ENCODE measurements around the gene TAC4. TPM values are rescaled to one million over a fixed set of nuclear protein-coding genes. Genes with fewer than 3 reads are reported as not detected.

TAC4 gene
- total RNA-seq, 3 donors from 2014 or later (not counting 1 experiment from before 2014, with no cell fraction given), result not detected

GRCh38 chr17:49845321-49845720 lies 2.5 kb downstream of the TAC4 start:
- Mint-ChIP-seq H3K4me1 (peaks cover 12 to 13% of the 10 kb centered on the region in 2 donors), H3K27me3 (ENCODE audit: low read depth in 2 of 2) (no peaks in the 10 kb centered on the region), H3K9me3 (no peaks in the 10 kb centered on the region), H3K36me3 (no peaks in the 10 kb centered on the region), H3K27ac (peak overlapping the region in 1 of 2 donors; percentile 45), H3K4me3 (no peak overlapping the region)
- intact Hi-C loops (cut with micrococcal nuclease), result no loop called here
- no peak for DNase-seq
- Histone ChIP-seq H3K27me3 (ENCODE audit: control insufficient read depth, insufficient read depth, low read length) (no peaks in the 10 kb centered on the region), H3K27ac (ENCODE audit: low read length) (no peak overlapping the region), H3K4me1 (ENCODE audit: control insufficient read depth, insufficient read depth, low read length) (peaks cover 13% of the 10 kb centered on the region), H3K4me3 (ENCODE audit: low read length) (no peak overlapping the region), H3K9me3 (ENCODE audit: control insufficient read depth, insufficient read depth, low read length) (no peaks in the 10 kb centered on the region), H3K36me3 (ENCODE audit: control insufficient read depth, insufficient read depth, low read length) (peaks cover 4% of the 10 kb centered on the region)
- WGBS (ENCODE audit: insufficient coverage), result 97% methylated on average over 3 of the region's 3 CpGs
- no peak for ATAC-seq
- no peak for TF ChIP-seq CTCF (IDR thresholded peaks at IDR 0.05)

- H3K4me1 Mint-ChIP-seq, result peaks cover 12 to 19% of the 10 kb centered on the region in 2 donors
- H3K27ac ChIP-seq (ENCODE audit: low read length), result no peak overlapping the region
- H3K4me1 ChIP-seq (ENCODE audit: control insufficient read depth, insufficient read depth, low read length), result peaks cover 10% of the 10 kb centered on the region
- no peak overlapping the region for H3K4me3 ChIP-seq (ENCODE audit: low read length)
- H3K27ac Mint-ChIP-seq, result no peak overlapping the region
- H3K27me3 Mint-ChIP-seq (ENCODE audit: low read depth in 2 of 2), result no peaks in the 10 kb centered on the region
- no peak overlapping the region for H3K4me3 Mint-ChIP-seq
- ATAC-seq (peak in 1 of 3 donors; percentile 47), DNase-seq (peak in 1 of 2 donors; percentile 50)
- no peaks in the 10 kb centered on the region for H3K27me3 ChIP-seq (ENCODE audit: control insufficient read depth, insufficient read depth, low read length)
- no peaks in the 10 kb centered on the region for H3K9me3 ChIP-seq (ENCODE audit: control insufficient read depth, insufficient read depth, low read length)
- no peaks in the 10 kb centered on the region for H3K9me3 Mint-ChIP-seq
- H3K36me3 Mint-ChIP-seq, result no peaks in the 10 kb centered on the region
- intact Hi-C loops (cut with micrococcal nuclease), result no loop called here
- TF ChIP-seq CTCF (IDR thresholded peaks at IDR 0.05), result no peak
- WGBS (ENCODE audit: insufficient coverage), result 92% methylated on average over 6 of the region's 6 CpGs
- H3K36me3 ChIP-seq (ENCODE audit: control insufficient read depth, insufficient read depth, low read length), result peaks cover 4% of the 10 kb centered on the region
Observed at GRCh38 chr17:49843774-49844350, 4.0 kb downstream of the TAC4 start.

GRCh38 chr17:49842846-49843245 lies 5.0 kb downstream of the TAC4 start:
- intact Hi-C loops (cut with micrococcal nuclease), result no loop called here
- no peak overlapping the region for H3K4me3 Mint-ChIP-seq

More at GRCh38 chr17:49842846-49843245, 5.0 kb downstream of the TAC4 start:
- no peak for TF ChIP-seq CTCF (IDR thresholded peaks at IDR 0.05)
- no peak for ATAC-seq
- Histone ChIP-seq H3K27me3 (ENCODE audit: control insufficient read depth, insufficient read depth, low read length) (no peaks in the 10 kb centered on the region), H3K4me3 (ENCODE audit: low read length) (no peak overlapping the region), H3K4me1 (ENCODE audit: control insufficient read depth, insufficient read depth, low read length) (peaks cover 10% of the 10 kb centered on the region), H3K36me3 (ENCODE audit: control insufficient read depth, insufficient read depth, low read length) (peaks cover 7% of the 10 kb centered on the region), H3K27ac (ENCODE audit: low read length) (no peak overlapping the region), H3K9me3 (ENCODE audit: control insufficient read depth, insufficient read depth, low read length) (no peaks in the 10 kb centered on the region)
- DNase-seq, result no peak
- Mint-ChIP-seq H3K4me1 (peaks cover 8 to 24% of the 10 kb centered on the region in 2 donors), H3K36me3 (no peaks in the 10 kb centered on the region), H3K27me3 (ENCODE audit: low read depth in 2 of 2) (no peaks in the 10 kb centered on the region), H3K9me3 (no peaks in the 10 kb centered on the region), H3K27ac (no peak overlapping the region)
- 89% methylated on average over 5 of the region's 6 CpGs for WGBS (ENCODE audit: insufficient coverage)
